Right hindlimb (tissue), 1 donor: Measurements from ENCODE around the gene BTG2.

Source experiments
- DNase-seq: peaks from one replicate; pipeline ENCODE4 v3.0.0-alpha.2; 2018

BTG2 gene

DNA sequence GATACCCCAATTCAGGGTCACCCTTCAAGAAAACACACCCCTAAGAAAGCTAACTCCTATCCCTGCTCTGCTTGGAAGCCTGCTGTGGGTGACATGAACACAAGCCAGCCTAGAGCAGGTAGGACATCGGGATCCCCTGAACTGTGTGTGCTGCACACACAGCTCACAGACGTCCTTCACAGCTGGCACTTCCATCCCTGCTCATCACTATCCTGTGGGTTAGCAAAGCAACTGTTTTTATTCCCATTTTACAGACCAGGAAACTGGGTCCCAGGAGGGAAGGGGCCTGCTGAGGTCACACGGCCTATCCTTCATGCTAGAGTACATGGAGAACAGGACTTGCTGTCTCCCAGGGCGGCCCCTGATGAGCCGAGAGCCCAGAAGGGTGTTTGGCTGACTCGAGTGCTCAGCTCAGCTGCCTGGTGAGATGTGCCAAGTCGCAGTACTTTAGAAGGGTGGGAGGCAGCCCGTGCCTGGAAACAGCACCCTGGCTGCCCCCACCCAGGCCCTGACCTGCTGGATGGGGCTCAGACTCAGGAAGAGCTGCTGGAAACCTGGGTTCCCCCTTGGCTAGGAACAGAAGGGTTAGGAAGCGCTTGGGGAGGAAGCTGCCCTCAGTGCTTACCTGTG, 28.3 kb upstream of the BTG2 start:
- DNase-seq, result no peak

- DNase-seq, result peak; percentile 94
Measured at GRCh38 chr1:203278082-203278884, 27.0 kb upstream of the BTG2 start.

DNA sequence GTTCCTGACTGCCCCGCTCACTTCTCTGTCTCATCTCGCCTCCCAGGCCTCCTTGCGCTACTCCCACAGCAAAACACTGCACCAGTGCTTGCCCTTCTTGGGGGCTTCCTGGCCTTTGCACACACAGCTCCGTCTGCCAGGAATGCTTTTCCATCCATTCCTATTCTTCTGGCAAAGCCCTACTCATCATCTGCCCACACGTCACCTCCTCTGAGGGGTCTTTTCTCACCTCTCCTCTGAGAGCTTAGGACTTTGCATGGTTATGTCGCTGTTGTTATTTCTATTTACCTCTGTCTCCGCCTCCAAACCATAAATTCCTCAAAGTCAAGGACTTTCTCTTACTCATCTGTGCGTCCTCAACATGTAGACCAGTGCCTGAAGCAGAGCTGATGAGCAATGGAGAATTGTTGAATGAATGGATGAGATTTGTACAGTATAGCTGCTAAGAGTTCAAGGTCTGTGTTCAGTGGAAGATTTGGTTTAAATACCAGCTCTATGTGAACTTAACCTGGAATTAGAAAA, 26.4 kb upstream of the BTG2 start:
- no peak for DNase-seq

- no peak for DNase-seq
Measured at GRCh38 chr1:203280061-203280460, 25.3 kb upstream of the BTG2 start.

GRCh38 chr1:203281033-203281432, 24.3 kb upstream of the BTG2 start:
- no peak for DNase-seq

DNA sequence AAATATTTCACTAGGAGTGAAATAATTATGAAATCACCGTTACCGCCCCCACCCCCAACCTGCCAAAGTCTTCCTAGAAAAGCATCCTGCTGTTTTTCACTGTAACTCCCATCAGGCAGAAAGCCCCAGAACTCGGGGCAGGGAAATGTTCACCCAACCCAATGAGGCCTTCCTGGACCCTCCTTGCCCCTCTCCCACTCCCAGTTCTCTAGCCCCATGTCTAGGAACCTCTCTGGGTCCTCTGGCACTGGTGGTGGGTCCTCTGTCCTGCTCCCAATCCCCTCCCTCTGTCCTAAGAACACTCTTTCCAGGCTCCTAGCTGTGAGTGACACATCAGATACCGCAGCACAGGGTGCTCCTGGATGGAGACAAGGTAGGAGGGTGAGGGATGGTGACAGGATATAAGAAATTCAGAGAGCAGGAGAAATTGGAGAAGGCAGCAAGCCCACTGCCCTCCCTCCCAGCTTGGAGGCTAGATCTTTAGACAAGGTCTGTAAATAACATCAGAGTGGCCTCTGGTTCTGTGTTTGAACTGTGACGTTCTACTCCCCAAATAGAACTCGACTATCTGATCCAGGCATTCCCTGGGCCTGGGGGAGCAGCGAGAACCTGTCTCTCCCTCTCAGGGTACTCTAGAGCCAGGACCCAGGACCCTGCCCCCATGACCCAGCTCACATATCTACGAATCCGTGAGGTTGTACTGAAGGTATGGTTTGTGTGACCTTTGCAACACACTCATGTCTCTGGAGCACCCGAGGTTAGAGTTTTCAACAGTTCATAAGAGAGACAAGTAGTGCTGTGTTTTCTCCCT, 23.3 kb upstream of the BTG2 start:
- no peak for DNase-seq

DNA sequence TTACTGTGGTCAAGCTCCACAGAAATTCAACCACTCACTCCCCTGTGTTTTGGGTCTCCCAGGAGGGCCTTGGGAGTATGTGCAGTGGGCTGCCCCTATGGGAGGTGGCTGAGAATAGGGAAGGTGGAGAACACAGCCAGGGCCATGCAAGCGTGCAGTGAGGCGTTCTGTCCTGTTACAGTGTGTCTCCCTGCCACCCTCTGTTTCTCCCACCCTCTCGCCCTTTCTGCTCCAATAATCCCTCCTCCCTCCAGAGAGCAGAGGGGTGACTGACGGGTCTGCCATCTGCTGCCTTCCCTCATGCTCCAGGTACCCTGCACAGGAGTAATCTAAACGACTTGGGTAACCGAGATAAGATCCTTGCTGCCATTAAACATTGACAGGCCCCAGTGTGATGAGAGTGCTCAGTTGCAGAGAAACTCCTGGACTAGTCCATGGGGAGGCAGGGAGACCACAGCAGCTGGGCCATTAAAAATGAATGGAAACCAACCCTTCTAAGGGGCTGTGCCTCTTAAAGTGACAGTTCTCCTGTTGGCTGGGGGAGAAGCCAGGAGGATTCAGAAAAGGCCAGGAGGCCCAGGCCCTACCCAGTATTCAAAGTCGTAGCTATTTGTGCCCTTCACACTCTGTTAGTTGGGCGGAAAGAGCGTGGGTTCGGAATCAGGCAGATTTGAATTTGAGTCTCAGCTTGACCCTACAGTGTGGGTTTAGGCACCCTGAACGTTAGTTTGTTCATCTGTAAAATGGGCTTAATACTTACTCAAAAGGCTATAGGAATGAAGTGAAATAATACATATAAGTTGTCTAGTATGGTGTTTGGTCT, 22.4 kb upstream of the BTG2 start:
- DNase-seq, result no peak

DNA sequence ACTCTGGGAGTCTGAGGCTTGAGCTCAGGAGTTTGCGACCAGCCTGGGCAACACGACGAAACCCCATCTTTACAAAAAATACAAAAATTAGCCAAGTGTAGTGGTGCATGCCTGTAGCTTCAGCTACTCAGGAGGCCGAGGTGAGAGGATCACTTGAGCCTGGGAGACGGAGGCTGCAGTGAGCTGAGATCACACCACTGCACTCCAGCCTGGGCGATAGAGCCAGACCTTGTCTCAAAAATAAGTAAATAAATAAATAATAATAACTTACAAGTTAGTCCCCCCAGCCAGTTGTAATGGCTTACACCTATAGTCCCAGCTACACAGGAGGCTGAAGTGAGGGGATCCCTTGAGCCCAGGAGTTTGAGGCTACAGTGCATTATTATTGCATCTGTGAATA, 21.7 kb upstream of the BTG2 start:
- no peak for DNase-seq

- DNase-seq, result no peak
Measured at GRCh38 chr1:203284411-203285123, 20.8 kb upstream of the BTG2 start.

- DNase-seq, result no peak
Measured at GRCh38 chr1:203286161-203286984, 18.9 kb upstream of the BTG2 start.

- peak; percentile 73 for DNase-seq
Measured at GRCh38 chr1:203287109-203287893, 18.0 kb upstream of the BTG2 start.

DNA sequence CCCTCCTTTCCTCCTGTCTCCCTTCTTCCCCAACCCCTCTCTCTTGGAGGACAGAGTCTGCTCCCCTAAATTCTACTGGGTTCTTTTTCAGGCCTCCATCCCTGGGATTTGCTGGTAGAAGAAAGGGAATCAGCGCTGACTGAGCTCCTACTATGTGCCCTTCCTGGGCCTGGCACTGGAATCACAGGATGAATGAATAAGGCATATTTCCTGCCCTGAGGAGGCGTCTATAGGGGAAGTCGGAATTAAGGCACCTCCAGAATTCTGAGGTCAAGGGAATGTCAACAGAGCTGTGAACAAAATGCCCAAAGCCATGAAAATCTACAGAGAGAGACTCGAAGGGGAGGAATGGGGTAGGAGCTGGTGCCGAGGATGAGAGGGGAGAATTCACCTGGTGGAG, 17.4 kb upstream of the BTG2 start:
- no peak for DNase-seq

GRCh38 chr1:203288400-203288799, 16.9 kb upstream of the BTG2 start:
- no peak for DNase-seq

GRCh38 chr1:203289281-203289981, 15.9 kb upstream of the BTG2 start:
- no peak for DNase-seq

DNA sequence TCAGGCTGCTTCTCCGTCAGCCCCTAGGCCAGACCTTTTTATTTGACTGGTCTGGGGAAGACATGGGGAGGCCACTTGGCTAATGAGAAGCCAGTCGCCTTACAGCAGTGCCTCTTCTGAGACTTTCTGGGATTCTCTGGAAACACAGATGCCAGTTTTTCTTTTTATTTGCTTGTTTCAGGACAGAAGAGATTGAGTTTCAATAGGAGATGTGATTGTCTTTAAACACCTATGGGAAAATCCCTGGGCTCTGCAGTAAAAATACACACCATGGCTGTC, 15.4 kb upstream of the BTG2 start:
- no peak for DNase-seq

DNA sequence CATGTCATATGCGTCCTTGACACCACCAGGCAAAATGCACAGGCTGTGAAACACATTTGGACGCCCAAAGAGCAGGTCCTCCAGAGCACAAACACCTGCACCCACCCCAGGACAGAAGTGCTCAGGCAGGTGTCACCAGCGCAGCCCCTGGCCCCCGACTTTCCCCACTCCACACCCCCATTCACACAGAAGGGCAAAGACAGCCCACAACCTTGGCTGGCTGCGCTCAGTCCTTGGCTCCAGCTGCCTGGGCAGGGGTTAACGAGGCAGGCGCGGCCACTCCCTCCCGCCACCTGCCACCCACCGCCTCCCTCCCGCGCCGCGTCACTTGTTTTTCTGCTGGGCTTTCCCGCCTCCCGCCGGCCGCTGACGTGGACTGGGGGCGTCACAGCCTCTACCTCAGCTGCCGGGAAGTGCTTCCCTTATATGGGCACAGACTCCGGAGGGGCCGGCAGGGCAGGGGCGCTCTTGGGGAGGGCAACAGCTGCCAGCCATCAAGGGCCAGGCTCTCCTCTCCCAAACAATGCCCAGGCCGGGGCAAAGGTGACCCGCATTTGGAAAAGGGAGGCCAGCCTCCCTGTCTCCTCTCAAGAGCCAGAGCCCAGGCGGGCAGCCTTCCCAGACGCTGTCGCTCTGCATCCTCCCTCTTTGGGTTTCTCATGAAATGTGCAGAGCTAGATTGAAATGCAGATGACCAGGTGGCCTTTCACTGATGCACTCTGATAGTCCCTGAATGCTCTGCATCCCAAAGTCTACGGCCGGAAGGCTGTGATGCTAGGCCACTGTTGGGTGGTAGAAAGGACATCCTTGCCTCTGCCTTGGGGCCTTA, 14.8 kb upstream of the BTG2 start:
- DNase-seq, result peak; percentile 95

DNA sequence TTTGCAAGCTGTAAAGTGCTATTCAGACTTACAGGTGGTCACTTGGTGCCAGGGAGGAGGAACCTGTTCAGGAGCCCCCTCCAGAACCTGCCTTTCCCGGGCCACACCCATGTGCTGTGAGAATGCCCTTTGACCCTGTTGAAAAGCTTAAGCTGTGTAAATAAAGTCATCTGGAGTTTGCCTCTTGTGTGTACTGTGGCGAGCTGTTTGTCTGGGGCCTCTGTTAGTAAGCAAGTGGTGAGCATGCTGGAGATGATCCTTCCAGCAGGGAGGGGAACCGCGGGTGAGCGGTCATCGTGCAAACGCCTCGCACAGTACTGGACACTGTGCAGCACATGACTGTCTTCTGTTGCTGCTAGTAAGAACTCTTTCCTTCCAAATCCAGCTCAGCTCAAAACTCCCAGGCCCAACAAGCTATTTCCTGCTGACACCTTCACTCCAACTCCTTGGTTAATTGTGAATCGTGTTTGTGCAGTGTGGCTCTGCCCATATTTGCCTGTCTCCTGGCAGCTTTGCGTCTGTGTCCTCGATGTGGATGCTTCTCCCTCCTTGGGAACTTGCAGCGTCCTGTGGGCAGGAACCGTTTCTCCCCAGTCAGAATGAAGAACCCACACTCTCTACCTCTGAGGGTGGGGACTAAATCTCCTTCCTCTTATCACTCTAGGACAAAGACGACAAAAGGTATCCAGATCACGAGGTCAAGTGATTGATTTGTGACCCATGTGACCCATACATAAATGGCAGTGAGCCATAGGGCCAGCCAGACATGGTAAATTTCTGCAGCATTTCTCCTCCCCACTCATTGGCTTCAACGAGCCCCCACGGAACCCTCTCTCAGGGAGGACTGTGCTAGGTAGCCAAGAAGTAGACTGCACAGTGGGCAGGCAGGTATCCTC, 13.9 kb upstream of the BTG2 start:
- DNase-seq, result no peak

GRCh38 chr1:203295796-203296195, 9.5 kb upstream of the BTG2 start:
- no peak for DNase-seq
